ENCODE results near the gene MED4. TPM values are rescaled to one million over a fixed set of nuclear protein-coding genes. Genes with fewer than 3 reads are reported as not detected.

Gene MED4
- total RNA-seq, 2 donors from 2014 or later = 14.0 to 16.8 TPM

DNA sequence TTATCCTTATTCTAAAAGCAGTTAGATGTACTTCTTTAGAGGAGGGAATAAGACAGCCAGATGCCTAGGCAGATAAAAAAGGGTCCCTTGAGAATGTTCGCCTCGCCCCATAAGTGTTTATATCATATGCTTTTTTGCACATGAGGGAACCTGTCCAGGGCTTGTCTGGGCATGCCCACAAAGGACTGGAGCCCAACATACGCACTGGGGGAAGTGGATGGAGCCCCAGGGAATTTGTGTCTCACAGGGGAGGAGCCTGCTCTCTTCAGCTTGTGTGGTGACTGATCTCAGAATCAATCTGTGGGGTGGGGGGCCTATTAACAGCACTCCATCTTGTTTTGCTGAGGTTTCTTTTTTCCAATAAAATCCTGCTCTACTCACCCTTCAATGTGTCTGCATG is 22.6 kb downstream of the MED4 start:
- no peak for ATAC-seq
- Histone ChIP-seq H3K36me3 (replicated peaks in 1 of 2; ENCODE audit: insufficient read depth in 1 of 2, low read depth in 2 of 2) (peaks cover 22 to 33% of the 10 kb centered on the region in 2 donors), H3K4me3 (no peak overlapping the region), H3K27me3 (no peaks in the 10 kb centered on the region), H3K27ac (no peak overlapping the region), H3K9me3 (peaks cover 0 to 49% (median 3%) of the 10 kb centered on the region in 3 donors), H3K4me1 (no peaks in the 10 kb centered on the region)
- 95 to 100% methylated on average over 3 of the region's 3 CpGs for WGBS, 2 donors
- DNase-seq = no peak
- no peak for TF ChIP-seq POLR2A (IDR thresholded peaks at IDR 0.05)
- TF ChIP-seq, protein P1, sequence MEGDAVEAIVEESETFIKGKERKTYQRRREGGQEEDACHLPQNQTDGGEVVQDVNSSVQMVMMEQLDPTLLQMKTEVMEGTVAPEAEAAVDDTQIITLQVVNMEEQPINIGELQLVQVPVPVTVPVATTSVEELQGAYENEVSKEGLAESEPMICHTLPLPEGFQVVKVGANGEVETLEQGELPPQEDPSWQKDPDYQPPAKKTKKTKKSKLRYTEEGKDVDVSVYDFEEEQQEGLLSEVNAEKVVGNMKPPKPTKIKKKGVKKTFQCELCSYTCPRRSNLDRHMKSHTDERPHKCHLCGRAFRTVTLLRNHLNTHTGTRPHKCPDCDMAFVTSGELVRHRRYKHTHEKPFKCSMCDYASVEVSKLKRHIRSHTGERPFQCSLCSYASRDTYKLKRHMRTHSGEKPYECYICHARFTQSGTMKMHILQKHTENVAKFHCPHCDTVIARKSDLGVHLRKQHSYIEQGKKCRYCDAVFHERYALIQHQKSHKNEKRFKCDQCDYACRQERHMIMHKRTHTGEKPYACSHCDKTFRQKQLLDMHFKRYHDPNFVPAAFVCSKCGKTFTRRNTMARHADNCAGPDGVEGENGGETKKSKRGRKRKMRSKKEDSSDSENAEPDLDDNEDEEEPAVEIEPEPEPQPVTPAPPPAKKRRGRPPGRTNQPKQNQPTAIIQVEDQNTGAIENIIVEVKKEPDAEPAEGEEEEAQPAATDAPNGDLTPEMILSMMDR (IDR thresholded peaks at IDR 0.05) = no peak
- intact Hi-C loops (cut with DNase I) = no loop called here

DNA sequence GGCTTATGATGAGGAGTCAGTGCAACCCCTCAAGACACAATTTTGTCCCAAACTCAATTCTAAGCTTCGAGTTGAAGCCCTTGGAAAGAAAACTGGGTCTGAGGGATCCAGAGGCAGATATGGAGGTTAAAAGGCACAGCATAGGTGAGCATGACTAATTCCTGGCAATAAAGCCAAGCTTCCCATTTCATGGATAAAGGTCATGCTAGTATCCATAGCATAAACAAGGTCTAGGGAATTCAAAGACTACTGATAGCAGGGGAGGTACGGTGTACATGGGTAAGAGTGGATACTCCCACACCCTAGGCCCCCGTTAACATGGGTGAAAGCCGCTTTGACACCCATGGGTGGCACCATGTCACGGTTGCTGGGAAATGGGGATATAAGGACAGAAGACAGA is 24.0 kb downstream of the MED4 start:
- DNase-seq = no peak
- H3K4me1 ChIP-seq = no peaks in the 10 kb centered on the region
- no peak for ATAC-seq
- no peak for TF ChIP-seq POLR2A (IDR thresholded peaks at IDR 0.05)
- TF ChIP-seq, protein P1 (IDR thresholded peaks at IDR 0.05) = no peak
- WGBS, 2 donors = 78 to 81% methylated on average over 5 of the region's 5 CpGs
- peaks cover 0 to 63% (median 3%) of the 10 kb centered on the region in 3 donors for H3K9me3 ChIP-seq
- H3K4me3 ChIP-seq = no peak overlapping the region
- intact Hi-C loops (cut with DNase I) = no loop called here
- no peaks in the 10 kb centered on the region for H3K27me3 ChIP-seq
- peaks cover 22 to 26% of the 10 kb centered on the region in 2 donors for H3K36me3 ChIP-seq (replicated peaks in 1 of 2; ENCODE audit: insufficient read depth in 1 of 2, low read depth in 2 of 2)
- H3K27ac ChIP-seq = no peak overlapping the region

DNA sequence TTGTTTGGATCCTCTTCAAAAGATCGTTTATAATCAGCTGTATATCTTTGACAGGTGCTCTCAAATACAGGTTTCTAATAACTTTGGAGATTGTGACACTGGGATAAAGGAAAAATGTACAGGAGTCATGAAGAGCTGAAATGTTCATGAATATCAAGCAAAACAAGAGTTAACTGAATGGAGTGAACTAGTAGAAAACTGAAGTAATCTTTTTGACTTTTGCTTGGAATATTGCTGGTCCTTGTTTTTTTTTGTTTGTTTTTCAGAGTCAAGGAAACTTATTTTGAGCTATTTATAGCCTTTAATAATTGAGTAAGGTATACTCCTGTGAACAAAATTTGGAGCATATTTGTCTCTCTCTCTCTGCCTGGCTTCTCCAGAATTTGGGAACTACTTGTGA is 25.3 kb downstream of the MED4 start:
- H3K9me3 ChIP-seq = peaks cover 0 to 63% (median 3%) of the 10 kb centered on the region in 3 donors

DNA sequence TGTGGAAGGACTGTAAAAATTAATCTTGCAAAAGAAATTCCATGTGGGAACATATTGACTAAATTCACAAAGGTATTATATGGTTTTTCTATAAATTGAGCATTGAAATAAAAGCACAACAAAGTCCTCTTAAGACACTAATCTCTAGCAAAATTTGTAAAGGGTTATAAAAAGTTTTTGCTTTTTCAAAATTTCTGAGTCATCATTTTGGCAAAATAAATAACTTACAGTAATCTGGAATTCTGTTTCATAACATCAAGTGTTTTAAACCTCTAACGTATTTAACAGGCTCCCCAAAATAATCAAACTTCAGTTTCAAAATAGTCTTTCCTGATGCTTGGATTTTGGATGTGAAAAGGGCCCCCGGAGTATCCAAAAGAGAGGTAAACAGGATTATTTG is 26.0 kb downstream of the MED4 start:
- TF ChIP-seq, protein P1 (IDR thresholded peaks at IDR 0.05) = no peak
- no peak for TF ChIP-seq POLR2A (IDR thresholded peaks at IDR 0.05)
- H3K9me3 ChIP-seq = peaks cover 0 to 63% (median 3%) of the 10 kb centered on the region in 3 donors

More for the DNA sequence above, 25.3 kb downstream of the MED4 start:
- TF ChIP-seq, protein P1 (IDR thresholded peaks at IDR 0.05) = no peak
- TF ChIP-seq POLR2A (IDR thresholded peaks at IDR 0.05) = no peak
- Histone ChIP-seq H3K27me3 (no peaks in the 10 kb centered on the region), H3K4me3 (no peak overlapping the region), H3K36me3 (replicated peaks in 1 of 2; ENCODE audit: insufficient read depth in 1 of 2, low read depth in 2 of 2) (peaks cover 16 to 19% of the 10 kb centered on the region in 2 donors), H3K4me1 (no peaks in the 10 kb centered on the region), H3K27ac (no peak overlapping the region)
- 98 to 100% methylated on average over 1 of the region's 1 CpG for WGBS, 2 donors
- intact Hi-C loops (cut with DNase I) = no loop called here
- ATAC-seq = no peak
- DNase-seq = no peak

DNA sequence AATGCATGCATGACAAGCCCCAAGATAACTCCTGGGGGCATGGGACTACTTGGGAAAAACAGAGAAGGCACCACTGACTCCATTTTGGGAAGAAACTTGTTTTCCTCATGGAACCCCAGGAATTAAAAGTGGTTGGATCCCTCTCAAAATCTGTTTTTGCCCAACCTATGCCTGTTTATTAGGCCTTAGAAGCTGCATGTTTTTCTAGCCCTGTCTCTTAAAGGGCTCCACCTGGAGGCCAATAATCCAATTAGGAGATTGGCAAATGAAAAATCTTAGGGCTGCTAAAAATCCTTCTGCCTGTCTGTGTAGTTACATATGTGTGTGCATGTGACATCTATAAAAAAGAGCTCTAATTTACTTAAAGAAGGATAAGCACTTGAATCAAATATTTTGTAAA is 26.9 kb downstream of the MED4 start:
- ATAC-seq (no peak), DNase-seq (no peak)
- TF ChIP-seq, protein P1 (IDR thresholded peaks at IDR 0.05) = no peak
- TF ChIP-seq POLR2A (IDR thresholded peaks at IDR 0.05) = no peak
- H3K36me3 ChIP-seq (replicated peaks in 1 of 2; ENCODE audit: insufficient read depth in 1 of 2, low read depth in 2 of 2) = peaks cover 16% of the 10 kb centered on the region in 2 donors
- peaks cover 0 to 63% (median 3%) of the 10 kb centered on the region in 3 donors for H3K9me3 ChIP-seq
- intact Hi-C loops (cut with DNase I) = no loop called here
- no peak overlapping the region for H3K4me3 ChIP-seq
- H3K4me1 ChIP-seq = no peaks in the 10 kb centered on the region
- H3K27me3 ChIP-seq = no peaks in the 10 kb centered on the region
- H3K27ac ChIP-seq = no peak overlapping the region

More for the DNA sequence above, 26.0 kb downstream of the MED4 start:
- WGBS, 2 donors = 92 to 94% methylated on average over 2 of the region's 2 CpGs
- ATAC-seq (no peak), DNase-seq (no peak)
- Histone ChIP-seq H3K36me3 (replicated peaks in 1 of 2; ENCODE audit: insufficient read depth in 1 of 2, low read depth in 2 of 2) (peaks cover 16 to 19% of the 10 kb centered on the region in 2 donors), H3K4me3 (no peak overlapping the region), H3K4me1 (no peaks in the 10 kb centered on the region), H3K27me3 (no peaks in the 10 kb centered on the region), H3K27ac (no peak overlapping the region)
- intact Hi-C loops (cut with DNase I) = no loop called here
